Measurements from ENCODE around the gene PLSCR4. TPM values are rescaled to one million over a fixed set of nuclear protein-coding genes. Genes with fewer than 3 reads are reported as not detected.

The PLSCR4 gene
- total RNA-seq, 4 donors from 2014 or later, result 42.0 to 83.3 (median 61.5) TPM

DNA sequence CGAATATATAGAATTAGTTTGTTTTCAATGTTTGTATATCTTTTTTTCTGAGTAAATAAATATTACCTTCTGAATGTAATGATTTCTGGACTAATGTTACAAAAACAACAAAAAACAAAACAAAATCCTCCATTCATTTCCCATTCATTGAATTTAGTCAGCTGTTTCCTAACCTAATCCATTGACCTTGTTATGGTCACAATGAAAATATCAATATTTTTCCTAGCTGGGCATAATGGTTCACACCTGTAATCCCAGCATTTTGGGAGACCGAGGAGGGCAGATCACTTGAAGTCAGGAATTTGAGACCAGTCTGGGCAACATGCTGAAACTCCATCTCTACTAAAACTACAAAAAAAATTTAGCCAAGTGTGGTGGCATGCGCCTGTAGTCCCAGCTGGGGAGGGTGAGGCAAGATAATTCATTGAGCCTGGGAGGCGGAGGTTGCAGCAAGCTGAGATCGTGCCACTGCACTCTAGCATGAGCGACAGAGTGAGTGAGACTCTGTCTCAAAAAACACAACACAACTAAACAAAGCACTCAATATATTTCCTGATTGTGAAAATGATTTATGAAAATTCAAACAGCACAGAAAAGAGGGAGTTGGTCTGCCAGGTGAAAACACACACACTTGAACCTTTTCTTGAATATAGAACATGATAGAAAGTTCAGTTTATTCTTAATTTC is 23.0 kb upstream of the PLSCR4 start:
- no peaks in the 10 kb centered on the region for H3K27me3 ChIP-seq
- no peaks in the 10 kb centered on the region for H3K36me3 ChIP-seq
- ATAC-seq, result no peak
- WGBS, 2 donors (ENCODE audit: low coverage in 1 of 2), result 88 to 93% methylated on average over 2 to 5 of the region's 6 CpGs
- H3K27ac ChIP-seq, result peak overlapping the region; percentile 20 to 84 (median 78)
- H3K9me3 ChIP-seq, result no peaks in the 10 kb centered on the region
- H3K4me1 ChIP-seq, result peaks cover 4 to 33% (median 16%) of the 10 kb centered on the region in 3 donors
- H3K4me3 ChIP-seq, result no peak overlapping the region
- TF ChIP-seq EP300 (IDR thresholded peaks at IDR 0.05) (no peak), POLR2A (IDR thresholded peaks at IDR 0.05) (no peak), POLR2AphosphoS5 (IDR thresholded peaks at IDR 0.05) (no peak)
- TF ChIP-seq, protein P1, sequence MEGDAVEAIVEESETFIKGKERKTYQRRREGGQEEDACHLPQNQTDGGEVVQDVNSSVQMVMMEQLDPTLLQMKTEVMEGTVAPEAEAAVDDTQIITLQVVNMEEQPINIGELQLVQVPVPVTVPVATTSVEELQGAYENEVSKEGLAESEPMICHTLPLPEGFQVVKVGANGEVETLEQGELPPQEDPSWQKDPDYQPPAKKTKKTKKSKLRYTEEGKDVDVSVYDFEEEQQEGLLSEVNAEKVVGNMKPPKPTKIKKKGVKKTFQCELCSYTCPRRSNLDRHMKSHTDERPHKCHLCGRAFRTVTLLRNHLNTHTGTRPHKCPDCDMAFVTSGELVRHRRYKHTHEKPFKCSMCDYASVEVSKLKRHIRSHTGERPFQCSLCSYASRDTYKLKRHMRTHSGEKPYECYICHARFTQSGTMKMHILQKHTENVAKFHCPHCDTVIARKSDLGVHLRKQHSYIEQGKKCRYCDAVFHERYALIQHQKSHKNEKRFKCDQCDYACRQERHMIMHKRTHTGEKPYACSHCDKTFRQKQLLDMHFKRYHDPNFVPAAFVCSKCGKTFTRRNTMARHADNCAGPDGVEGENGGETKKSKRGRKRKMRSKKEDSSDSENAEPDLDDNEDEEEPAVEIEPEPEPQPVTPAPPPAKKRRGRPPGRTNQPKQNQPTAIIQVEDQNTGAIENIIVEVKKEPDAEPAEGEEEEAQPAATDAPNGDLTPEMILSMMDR (IDR thresholded peaks at IDR 0.05), result no peak

- H3K4me3 ChIP-seq, result no peak overlapping the region
- TF ChIP-seq, protein P1 (IDR thresholded peaks at IDR 0.05), result no peak
- no peak for TF ChIP-seq POLR2AphosphoS5 (IDR thresholded peaks at IDR 0.05)
- no peak for TF ChIP-seq POLR2A (IDR thresholded peaks at IDR 0.05)
- H3K36me3 ChIP-seq, result no peaks in the 10 kb centered on the region
- no peak for ATAC-seq
- no peaks in the 10 kb centered on the region for H3K27me3 ChIP-seq
- H3K9me3 ChIP-seq, result no peaks in the 10 kb centered on the region
- H3K4me1 ChIP-seq, result peaks cover 0 to 19% (median 14%) of the 10 kb centered on the region in 3 donors
- no peak overlapping the region for H3K27ac ChIP-seq
These were observed 20.3 kb upstream of the PLSCR4 start for GRCh38 chr3:146271180-146271579.

DNA sequence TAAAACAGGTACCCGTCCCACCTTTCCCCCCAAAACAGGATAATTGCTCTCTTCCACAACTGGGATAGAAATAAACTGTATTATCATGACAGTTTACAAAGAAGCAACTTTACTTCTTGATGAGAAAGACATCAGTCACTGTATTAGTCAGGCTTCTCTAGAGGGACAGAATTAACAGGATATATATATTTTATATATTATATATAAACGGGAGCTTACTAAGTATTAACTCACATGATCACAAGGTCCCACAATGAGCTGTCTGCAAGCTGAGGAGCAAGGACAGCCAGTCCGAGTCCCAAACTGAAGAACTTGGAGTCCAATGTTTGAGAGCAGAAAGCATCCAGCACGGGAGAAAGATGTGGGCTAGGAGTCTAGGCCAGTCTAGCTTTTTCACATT is 18.4 kb upstream of the PLSCR4 start:
- ATAC-seq, result no peak
- Histone ChIP-seq H3K27me3 (no peaks in the 10 kb centered on the region), H3K9me3 (no peaks in the 10 kb centered on the region), H3K27ac (no peak overlapping the region), H3K36me3 (no peaks in the 10 kb centered on the region), H3K4me3 (no peak overlapping the region), H3K4me1 (peaks cover 0 to 5% (median 4%) of the 10 kb centered on the region in 3 donors)
- 76 to 100% methylated on average over 4 of the region's 4 CpGs for WGBS, 2 donors (ENCODE audit: low coverage in 1 of 2)
- TF ChIP-seq EP300 (IDR thresholded peaks at IDR 0.05) (no peak), POLR2AphosphoS5 (IDR thresholded peaks at IDR 0.05) (no peak), POLR2A (IDR thresholded peaks at IDR 0.05) (no peak)
- TF ChIP-seq, protein P1 (IDR thresholded peaks at IDR 0.05), result no peak

- WGBS, 2 donors (ENCODE audit: low coverage in 1 of 2), result 81 to 87% methylated on average over 5 to 6 of the region's 6 CpGs
- Histone ChIP-seq H3K27ac (no peak overlapping the region), H3K27me3 (no peaks in the 10 kb centered on the region), H3K9me3 (no peaks in the 10 kb centered on the region), H3K4me3 (no peak overlapping the region), H3K36me3 (no peaks in the 10 kb centered on the region), H3K4me1 (no peaks in the 10 kb centered on the region)
- ATAC-seq, result peak; percentile 81
- TF ChIP-seq, protein P1 (IDR thresholded peaks at IDR 0.05), result no peak
- no peak for TF ChIP-seq POLR2AphosphoS5 (IDR thresholded peaks at IDR 0.05)
- TF ChIP-seq POLR2A (IDR thresholded peaks at IDR 0.05), result no peak
- TF ChIP-seq EP300 (IDR thresholded peaks at IDR 0.05), result no peak
These were observed 17.8 kb upstream of the PLSCR4 start for GRCh38 chr3:146268535-146269219.

DNA sequence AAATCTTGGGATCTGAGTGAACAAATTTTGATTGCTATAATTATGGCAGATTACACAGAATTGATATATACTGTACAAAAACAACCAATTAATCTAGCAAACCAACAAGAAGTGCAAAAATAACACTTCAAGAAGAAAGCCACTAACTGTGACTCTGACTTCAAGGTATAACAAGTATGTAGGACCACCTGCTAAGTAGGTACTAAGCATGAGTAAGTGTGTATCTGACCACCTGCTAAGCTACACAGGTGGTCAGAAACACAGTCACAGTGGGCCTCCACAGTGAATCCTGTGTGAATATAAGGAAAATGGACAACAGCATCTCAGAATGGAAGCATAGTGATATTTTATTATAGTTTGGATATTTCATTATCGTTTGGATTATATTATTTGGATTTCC is 14.8 kb upstream of the PLSCR4 start:
- TF ChIP-seq POLR2A (IDR thresholded peaks at IDR 0.05), result no peak
- no peak for TF ChIP-seq POLR2AphosphoS5 (IDR thresholded peaks at IDR 0.05)
- no peak for TF ChIP-seq EP300 (IDR thresholded peaks at IDR 0.05)
- TF ChIP-seq, protein P1 (IDR thresholded peaks at IDR 0.05), result no peak
- WGBS, 2 donors (ENCODE audit: low coverage in 1 of 2), result 73 to 75% methylated on average over 1 of the region's 1 CpG
- H3K9me3 ChIP-seq, result no peaks in the 10 kb centered on the region
- no peaks in the 10 kb centered on the region for H3K27me3 ChIP-seq
- no peak for ATAC-seq
- H3K4me3 ChIP-seq, result no peak overlapping the region
- H3K36me3 ChIP-seq, result no peaks in the 10 kb centered on the region
- H3K27ac ChIP-seq, result no peak overlapping the region
- H3K4me1 ChIP-seq, result no peaks in the 10 kb centered on the region

Data from gastroesophageal sphincter (tissue), 4 donors.